GM19025 (cell line): ENCODE results near the gene WDR11.
A peak's percentile ranks its signal among the peaks of the same experiment; 100 is the strongest.

Experiments
- ATAC-seq: cut with Tn5 transposase; IDR thresholded peaks from one replicate; pipeline ENCODE4 v1.9.1; 2021; ENCODE audit warnings: mild to moderate bottlenecking, low read depth, moderate library complexity; ENCODE audit not compliant: unreplicated experiment

Gene WDR11

DNA sequence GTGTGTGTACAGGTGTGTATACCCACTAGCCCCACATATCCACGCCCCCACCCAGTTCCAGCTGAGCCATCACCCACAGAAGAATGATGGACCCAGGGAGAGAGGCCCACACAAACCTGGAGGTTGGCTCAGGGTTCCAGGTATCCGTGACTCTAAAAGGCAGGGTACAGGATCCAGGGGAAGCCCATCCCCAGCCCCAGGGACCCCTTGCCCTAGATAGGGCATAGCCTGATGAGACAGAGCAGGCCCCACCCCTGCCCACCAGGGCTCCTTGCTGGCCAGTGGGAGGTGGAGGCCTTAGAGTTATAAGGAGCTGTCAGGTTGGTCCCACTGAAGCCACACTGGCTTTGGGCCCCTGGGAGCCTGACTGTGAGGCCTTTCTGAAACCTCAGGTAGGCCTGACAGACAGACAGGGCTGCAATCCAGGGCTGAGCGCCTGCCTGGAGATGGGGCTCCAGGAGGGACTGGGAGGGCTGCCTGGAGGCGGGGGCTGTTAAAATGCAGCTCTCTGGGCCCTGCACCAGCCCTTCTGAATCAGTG is 93.5 kb downstream of the WDR11 start:
- ATAC-seq, result no peak

DNA sequence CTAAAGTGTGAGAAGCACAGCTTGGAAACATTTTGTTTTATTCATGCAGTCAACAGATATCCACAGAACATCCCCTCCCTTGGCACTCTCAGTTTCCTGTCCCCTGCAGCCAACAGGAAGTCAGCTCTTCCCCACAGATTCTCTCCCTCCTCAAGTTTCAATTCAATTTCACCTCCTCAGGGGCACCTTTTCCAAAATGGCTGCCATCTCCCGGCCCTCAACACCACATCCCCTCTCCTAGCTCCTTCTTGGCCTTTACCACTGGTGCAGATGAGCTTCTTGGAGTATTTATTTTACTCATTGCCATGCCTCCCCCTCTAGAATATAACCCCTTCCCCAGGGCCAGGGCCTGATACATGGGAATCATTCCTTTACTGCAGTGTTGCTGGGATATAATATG is 94.0 kb downstream of the WDR11 start:
- no peak for ATAC-seq

DNA sequence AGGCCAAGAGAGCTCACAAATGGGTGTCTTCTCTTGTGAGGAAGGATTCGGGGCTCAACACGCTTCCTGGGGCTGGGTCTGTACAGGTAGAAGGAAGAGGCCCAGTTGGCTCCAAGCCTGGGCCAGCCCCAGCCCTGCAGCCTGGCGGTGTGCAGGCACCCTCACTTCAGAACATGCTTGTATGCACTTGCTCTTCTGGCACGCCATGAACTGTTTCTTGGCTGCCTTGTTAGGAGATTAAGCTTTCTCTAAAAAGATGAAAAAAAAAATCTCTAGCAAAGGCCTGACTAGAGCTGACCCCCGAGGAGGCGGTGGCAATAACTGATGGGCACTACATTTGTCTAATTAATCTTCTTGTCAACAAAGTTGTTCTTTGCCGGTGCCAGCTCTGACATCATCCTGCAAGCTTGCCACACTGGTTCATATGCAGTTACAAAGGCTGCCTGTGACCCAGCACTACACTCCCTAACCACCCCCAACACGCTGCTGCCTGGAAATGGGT is 94.7 kb downstream of the WDR11 start:
- no peak for ATAC-seq

DNA sequence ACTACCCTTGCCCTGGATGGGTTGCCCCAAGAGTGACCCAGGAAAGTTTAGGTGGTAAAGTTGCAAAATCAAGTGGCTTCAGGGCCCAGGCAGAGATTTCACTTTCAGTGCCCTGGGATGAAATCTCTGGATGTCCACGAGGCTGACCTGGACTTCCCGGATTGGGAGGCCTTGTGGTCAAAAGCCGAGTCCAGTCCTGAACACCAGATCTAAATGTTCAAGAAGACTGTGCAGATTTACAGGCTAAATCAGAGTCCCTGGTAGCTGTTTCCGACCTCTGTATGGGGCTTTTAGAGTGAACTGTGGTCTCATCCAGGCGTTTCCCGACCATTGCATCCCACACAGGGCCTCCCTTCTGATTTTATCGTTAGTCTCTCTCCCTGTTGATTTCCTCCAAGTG is 95.3 kb downstream of the WDR11 start:
- ATAC-seq, result no peak

DNA sequence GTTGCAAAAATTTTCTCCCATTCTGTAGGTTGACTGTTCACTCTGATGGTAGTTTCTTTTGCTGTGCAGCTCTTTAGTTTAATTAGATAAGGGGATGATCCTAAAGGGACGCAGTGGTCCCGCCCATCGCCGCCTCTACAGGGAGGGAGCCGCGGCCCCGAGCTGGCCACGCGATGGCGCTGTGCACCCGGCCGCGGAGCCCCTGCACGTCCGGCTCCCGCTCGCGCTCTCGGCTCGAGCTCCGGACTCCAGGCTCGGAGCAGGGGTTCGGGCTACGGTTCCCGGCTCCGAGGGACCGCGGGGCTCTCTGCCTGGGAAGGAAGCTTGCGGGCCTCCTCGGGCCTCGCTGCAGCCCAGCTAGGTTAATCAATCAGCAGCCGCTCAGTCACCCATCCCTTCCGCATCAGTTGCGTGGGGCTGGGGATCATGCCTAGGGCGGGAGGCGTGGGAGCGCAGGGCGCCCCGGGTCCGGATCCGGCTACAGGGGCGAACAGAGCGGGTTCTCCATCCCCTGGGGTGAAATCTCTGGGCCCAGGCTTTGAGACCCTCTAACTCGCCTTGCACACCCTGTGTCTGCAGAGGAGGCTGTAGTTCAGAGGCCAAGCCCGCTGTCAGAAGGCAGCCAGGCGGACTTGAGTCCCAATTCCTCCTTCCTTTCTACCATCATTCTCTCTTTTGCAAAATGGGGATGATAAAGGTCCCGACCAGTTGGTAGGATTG is 97.9 kb downstream of the WDR11 start:
- ATAC-seq, result peak; percentile 85

DNA sequence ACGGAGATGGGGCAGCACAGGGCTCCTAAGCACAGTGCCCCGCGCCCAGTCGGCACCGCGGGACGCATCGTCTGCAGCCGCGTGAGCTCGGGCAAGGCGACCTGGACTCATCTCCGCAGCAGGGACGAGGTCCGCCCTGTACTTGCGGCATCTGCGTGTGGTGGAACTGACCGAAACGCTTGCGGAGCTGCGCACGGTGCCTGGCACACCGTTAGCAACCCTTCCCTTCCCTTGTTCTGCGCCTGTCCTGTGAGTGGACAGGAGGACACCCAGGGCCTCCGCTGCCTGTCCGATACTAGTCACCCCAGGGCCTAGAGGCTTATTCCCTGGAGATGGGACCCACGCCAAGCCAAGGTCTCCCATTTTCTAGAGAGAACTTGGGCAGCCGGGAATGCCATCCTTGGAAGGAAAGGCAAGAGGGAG is 98.5 kb downstream of the WDR11 start:
- ATAC-seq, result no peak

DNA sequence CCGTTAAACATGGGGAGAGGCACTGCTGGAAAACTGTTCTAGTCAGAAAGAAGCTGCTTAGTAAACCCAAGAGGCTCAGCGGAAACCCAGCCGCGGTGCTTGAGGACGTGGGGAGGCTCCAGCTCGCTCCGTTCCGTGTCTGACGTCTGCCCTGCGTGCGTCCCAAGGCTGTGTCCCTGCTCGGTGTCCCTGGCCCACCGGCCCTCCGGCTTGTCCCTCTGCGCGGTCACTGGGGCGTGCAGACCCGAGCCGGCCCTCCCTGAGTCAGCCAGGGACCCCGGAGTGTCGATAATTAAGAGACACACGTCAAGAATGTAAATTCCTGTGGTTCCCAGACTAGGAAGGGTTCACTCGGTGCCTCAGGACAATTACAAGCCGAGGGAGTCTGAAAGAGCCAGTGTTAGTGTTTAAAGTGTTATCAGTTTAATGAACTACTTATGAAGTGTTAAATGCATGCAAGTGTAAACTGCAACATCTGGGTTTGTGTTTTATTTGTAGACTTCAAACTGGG is 98.9 kb downstream of the WDR11 start:
- ATAC-seq, result no peak

DNA sequence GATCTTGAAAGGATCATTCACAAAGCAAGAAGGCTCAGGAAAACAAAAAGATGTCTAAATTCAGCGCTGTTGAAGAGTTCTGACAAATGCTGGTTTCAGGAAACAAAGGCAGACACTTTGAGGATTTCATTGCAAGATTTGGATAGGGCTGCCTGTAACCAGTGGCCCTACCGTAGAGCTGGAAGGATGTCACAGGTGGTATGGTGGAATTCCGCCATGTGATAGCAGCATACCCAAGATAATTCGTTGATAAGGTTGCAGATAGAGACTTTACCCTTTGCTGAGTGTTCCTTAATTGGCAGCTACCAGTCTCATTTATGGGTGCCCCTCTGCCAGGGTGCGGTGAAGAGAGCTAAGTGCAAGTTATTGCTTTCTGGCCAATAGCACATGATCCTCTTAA is 100.1 kb downstream of the WDR11 start:
- no peak for ATAC-seq

DNA sequence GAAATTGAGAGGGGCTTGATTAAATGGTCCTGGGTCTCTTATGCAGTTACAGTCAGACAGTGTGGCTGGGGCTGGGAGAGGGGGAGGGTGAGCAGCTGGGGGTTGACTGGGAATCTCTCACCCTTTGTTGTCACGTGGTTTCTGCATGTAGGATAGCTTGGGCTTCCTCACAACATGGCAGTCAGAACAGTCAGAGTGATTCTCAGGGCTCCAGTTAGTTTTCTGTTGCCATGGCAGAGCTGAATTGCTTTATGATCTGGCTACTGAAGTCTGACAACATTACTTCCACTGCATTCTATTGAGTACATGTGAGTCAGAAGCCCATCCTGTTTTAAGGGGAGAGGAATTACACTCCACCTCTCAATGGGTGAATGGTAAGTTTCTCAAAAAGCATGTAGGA is 102.7 kb downstream of the WDR11 start:
- no peak for ATAC-seq
